Left renal cortex interstitium (tissue), 4 donors: ENCODE measurements around the gene PKD1L1. TPM values are rescaled to one million over a fixed set of nuclear protein-coding genes. Genes with fewer than 3 reads are reported as not detected.
"Not testable (repeated sequence)": the region's sequence is repeated elsewhere in the genome, so short reads cannot be mapped to it uniquely, and the experiment has no call there.

ENCODE experiments used
- DNase-seq, 4 donors: peaks; one replicate each; pipeline ENCODE4 v3.0.0-alpha.2; 2013; ENCODE audit warnings: low read depth in 4 of 4, low spot score in 2 of 4, missing footprints in 1 of 4
- polyA plus RNA-seq, 4 donors: library from polyadenylated mRNA; unstranded; fragments of 120-200 nt; gene quantifications; one replicate each; pipeline ENCODE4 v1.2.1, GENCODE V29; 2013; ENCODE audit not compliant: insufficient read length in 4 of 4

The PKD1L1 gene
- polyA plus RNA-seq, 4 donors: 0.14 to 0.27 (median 0.21) TPM

DNA sequence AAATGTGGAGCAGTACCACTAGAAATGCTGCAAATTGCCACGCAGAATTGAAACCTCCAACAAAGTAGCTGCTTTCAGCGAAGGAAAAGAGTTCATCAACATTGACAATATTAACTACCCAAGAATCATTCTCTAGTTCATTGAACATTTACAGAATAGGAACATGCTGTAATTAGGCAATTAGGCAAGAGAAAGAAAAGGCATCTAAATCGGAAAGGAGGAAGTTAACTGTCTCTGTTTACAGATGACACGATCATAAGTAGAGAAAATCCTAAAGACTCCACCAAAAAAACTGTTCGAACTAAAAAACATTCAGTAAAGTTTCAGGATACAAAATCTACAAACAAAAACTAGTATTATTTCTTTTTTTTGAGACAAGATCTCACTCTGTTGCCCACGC is 8.9 kb upstream of the PKD1L1 start:
- DNase-seq: no peak

DNA sequence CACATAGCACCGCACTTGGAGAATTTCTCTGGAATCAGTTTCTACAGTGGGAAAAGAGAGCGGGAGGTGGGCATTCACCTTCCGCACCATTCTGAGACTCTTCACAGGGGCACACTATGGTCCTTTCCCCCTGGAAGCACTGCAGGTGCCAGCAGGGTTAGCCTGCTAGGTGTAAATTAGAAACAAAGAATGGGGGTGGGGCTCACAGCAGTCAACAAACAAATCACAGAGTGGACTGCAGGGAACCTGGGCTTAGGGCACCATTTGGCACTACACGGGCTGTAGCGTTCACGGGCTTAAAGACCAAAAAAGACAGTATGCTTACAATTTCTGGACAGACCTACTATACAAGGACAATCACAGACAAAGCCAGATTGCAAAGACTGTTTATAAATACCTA is 8.0 kb upstream of the PKD1L1 start:
- no peak for DNase-seq

DNA sequence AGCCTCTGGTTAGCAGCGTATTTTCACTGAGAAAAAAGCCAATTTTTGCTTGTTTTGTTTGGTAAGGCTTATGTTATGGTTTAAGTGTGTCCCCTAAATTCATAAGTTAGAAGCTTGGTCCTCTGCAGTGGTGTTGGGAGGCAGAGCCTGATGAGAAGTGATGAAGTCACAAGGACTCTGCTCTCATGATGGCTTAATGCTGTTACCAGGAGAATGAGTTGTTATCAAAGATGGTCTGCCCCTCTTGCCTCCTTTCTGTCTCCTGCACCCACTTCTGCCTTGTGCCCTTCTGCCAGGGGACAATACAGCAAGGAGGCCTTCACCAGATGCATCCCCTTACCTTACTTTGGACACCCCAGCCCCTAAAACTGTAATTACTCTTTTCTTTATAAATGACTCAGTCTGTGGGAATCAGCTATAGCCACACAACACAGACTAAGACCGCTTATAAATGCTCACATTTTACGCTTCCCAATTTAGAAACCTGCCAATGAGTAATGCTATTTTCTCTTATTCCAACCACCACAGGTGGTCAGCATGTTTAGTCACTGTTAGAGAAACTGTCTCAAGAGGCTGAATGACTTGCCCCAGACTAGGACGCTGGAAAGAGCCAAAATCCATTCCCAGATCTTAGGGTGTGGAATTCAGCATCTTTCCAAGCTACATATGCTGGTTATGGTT is 6.1 kb upstream of the PKD1L1 start:
- DNase-seq: no peak

DNA sequence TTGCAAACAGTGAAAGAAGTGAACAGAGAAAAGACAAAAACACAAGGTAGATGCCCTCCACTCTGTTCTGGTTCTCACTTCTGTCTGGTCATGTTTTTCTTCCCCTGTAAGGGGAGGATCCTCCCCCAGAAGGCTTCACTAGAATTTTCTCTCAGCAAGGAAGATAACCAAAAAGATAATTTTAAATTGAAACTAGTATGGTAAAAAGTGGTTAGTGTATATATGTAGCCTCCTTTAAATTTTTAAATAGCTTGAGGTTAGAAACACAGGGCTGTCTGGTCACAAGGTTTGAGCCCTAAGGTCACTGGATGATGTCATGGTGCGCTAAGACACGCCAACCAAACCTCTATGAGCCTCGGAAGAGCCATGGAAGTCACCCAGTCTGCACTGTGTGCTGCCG is 5.6 kb upstream of the PKD1L1 start:
- DNase-seq: no peak

DNA sequence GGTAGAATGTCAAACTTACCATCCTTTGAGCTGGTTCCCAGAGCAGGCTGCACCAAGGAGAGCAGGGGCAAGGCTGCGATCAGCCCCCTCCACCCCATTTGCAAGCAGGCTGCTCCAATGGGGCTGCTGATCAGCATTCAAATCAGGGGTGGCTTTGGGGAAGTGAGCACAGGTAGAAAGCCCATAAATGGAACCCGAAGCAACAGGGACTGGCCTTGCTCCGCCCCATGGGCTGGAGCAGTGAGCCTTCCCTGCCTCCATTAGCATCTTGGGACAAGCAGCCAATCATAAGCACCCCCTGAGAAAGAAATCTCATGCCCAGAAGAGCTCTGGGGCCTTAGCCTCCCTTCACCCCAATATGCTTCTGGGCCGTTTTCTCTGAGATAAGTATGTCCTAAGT is 4.0 kb upstream of the PKD1L1 start:
- DNase-seq: no peak

DNA sequence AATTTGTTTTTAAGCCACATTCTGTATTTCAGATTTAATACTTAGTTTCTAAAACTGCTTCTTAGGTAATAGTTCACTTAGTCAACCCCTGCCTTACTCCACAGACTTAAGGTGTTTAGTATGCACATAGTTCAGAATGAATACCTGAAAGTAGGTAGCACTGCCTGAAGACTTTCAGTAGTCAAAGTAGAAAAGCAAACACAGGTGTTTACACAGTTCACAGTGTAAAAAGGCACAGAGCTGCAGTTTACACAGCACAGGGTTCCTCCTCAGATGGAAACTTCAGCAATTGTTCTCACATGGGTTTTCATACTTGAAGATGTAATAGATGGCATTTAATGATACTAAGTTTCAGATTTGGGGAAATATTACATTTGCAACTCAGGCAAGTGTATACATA is 3.1 kb upstream of the PKD1L1 start:
- no peak for DNase-seq

DNA sequence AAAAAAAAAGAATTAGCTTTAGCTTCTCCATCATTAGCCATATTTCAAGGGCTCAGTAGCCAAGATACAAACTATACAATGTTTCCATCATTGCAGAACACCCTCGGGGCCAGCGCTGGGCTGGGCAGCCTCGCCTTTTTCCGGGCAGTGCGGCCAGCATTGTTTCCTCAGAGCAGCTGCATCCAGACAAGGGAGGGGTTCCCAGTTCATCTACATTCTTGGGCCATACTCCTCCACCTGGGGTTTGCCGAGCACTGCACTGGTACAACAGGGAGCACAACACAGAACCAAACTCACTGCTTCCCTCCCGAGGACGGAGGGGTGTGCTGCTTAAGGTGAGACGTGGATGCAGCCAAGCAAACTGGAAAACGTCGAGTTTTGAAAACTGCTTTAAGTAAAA is 2.4 kb upstream of the PKD1L1 start:
- no peak for DNase-seq

DNA sequence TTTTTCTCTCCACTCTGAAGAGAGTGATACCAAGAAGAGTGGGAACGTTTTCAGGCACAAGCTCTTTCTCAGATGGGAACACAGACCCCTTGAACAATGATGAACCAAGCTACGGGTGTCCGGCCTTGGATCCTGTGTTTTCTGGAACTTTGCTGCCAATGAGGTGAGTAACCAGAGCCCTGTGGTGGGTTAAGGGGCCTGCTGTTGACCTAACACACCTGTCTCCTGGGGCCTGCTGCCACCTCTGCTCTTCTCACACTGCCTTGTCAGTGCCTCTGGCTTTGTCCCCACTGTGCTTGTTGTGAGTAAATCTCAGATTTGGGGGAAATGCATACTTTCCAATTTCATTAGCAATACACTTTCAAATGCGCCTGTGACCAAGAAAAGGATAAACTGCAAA is 1.4 kb upstream of the PKD1L1 start:
- DNase-seq: no peak

DNA sequence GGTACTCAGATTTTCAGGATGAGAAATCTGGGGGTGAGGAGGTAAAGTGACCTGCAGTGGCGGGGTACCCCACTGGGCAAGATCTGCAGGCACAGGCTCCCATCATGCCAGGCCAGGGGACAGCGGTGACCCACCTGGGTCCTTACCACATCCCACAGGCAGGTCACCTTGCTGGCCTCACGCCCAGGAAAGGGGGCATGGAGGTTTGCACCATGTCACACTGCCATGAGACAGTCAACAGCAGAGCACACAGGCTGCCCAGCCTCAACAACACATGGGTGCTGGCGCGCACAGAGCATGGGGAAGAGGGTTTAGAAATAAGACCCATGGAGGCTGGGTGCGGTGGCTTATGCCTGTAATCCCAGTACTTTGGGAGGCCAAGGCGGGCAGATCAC is 914 bp downstream of the PKD1L1 start:
- DNase-seq: no peak

DNA sequence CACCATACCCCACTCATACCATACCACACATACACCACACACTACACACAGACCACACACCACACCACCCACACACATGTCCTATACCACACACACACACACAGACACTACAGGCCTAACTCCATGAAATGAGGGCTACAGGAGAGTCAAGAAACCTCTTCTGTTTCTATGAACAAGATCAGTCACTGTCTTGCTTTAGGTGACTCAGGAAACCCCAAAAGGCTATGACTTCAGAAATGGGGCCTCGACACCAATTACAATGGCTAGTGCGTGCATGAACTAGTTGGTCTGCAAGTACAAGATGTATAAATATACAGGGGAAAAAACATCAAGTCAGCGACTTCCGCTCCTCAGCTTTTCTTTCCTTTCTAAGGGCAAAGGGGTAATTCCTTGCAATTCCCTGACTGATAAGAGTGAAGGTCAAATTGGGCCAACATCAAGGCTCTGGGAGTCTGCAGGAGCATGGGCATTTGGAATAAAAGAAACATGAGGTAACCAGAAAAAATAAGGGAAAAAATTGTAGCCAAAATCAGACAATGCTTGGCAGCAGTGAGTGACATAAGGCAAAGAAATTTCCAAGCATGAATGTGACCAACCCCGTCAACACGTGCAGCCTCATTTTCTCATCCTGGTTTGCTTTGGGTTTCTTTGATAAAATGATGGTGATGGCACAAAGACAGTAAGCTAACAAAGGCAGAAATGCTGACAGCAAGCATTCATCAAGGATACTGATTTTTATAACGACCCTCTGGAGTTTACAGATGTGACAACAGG is 1.5 kb downstream of the PKD1L1 start:
- DNase-seq: no peak

DNA sequence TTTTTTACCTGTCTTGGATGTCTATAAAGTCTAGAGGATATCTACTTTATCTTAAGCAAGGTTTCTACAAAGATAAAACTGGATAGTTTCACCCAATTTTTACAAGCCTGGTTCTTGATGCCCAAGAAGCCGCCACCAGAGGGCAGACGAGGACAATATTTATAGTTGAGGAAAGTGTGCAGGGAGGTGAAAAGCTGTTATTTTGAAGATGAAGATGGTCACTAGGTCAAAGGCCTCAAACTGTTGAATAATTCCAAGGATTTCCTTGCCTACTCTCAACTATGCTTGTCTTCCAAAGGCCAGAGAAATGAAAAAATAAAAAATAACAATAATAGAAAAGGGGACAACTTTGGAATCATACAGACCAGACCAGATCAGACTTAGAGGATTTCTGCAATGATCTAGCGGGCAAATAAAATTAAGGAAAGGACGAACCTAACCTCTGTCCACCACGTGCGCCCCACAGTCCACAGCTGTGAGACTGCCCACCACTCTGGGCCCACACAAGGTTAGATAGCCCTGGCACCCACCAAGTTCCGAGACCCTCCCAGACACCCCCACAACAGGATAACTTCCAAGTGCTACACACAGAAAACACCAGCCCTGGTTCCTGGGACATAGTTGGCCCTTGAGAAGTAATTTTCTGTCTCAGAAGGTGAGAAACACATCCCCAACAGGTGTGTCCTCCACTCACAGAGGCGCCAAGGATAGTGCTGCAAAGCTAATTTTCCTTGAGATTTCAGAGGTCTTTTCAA is 2.8 kb downstream of the PKD1L1 start:
- peak in 3 of 4 donors; percentile 29 to 45 (median 39) for DNase-seq

DNA sequence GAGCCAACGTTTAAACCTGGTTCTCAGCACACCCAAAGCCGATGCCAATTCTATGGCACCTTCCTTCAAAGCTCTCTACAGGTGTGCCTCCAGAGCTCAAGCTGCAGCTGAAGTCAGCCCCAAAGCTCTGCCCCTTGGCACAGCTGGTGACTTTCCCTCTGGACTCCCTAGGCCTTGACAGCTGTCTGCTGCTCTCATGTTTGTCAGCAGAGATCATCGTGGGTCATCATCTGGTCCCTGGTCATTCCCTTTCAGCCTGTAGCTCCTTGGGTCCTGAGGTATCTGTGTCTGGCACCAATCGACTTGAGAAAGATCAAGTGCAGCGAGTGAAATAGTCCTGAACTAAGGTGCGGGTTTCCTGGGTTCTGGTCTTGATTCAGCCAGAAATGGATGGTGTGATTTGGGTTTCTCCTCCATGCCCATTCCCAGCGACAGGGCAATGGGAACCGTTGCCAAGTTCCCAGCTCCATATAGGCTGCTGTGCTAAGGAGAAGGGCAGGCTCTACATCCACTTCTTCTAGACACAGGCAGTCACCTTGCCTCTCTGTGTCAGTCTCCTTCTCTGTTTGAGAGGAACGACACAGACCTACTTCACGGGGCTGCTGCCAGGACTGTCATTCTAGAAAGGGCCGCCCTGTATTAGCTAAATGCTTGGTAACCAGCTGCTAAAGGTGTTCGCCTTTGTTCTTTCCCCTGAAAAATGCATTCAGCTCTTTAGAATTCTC is 3.6 kb downstream of the PKD1L1 start:
- no peak for DNase-seq

DNA sequence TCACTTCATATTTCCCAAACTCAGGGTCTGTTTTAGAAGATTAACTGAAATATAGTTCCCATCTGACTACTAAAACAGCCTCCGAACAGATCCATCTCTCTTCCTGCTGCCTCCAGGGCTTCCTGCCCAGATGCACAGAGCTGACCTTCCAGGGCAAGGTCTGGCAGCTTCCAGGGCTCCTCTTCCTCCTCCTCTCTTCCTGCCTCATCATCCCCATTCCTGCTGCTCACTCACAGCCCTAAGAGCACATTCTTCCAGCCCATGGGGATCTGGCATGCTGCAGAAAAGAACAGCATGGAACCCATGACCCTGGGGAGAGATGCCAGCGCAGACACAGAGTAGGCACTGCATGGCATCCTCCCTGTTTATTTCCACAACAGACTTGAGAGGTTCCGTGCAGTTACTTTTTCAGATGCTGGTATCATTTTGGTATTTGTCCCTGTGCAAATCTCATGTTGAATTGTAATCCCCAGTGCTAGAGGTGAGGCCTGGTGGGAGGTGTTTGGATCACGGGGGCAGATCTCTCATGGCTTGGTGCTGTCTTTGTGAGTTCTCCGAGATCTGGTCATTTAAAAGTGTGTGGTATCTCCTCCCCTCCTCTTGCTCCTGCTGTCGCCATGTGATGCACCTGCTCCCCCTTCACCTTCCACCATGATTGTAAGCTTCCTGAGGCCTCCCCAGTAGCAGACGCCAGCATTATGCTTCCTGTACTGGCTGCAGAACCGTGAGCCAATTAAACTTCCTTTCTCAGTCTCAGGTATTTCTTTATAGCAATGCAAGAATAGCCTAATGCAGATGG is 4.4 kb downstream of the PKD1L1 start:
- no peak for DNase-seq

DNA sequence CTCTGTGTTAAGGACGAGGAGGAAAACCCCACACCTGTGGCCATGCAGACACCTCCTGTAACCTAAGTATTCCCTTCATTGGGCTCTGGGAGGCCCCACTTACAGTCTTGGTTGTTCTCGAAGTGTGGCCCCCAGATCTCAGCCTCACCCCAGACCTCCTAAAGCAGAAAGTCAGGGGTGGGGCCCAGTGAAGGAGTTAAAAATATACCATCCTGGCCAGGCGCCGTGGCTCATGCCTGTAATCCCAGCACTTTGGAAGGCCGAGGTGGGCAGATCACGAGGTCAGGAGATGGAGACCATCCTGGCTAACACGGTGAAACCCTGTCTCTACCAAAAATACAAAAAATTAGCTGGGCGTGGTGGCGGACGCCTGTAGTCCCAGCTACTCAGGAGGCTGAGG is 5.6 kb downstream of the PKD1L1 start:
- not testable (repeated sequence) for DNase-seq

DNA sequence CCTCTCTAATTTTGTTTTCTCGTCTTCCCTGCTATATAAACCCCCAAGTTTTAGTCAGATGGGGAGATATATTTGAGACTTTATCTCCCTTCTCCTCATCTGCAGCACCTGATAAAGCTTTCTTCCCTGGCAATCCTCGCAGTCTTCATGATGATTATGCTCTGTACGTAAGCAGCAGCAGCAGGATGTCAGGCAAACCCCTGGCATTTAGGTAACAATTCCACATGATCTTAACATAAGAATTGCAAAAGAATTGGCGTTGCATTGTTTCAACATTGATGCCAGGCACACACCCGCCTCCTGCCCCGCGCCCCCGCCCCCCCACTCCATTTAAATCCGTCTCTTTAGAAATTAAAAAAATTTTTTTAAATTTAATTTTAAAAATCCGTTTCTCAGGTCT is 6.1 kb downstream of the PKD1L1 start:
- no peak for DNase-seq

DNA sequence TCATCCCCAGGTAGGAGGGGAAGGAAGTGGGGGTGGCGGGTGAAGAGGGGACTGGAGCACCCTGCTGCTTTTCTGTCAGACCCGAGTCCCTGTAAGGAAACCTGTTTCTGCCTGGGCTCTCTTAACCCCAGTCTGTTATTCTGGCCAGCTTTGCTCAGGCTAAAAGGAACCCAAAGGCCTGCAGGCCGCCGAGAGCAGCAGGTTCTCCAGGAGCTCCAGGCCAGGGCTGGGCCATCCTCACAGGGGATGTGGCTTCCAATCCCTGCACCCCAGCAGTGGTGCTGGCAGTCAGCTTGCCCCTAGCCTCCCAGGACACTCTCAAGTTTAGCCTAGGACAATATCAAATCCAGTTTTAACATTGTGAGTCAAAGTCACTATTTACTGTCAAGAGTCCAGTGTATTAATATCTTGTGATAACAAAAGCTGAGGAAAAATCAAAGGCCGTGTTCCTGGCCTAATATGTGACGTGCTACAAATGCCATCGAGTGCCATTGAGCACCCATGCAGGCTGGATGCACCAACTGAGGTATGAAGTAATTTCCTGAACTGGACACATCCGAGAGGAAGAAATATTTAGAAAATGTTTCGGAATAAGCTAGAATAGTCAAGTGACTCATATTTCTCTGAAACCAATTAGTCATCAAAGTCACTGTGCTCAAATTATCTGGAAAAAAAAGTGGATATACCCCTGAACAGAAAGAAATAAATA is 7.0 kb downstream of the PKD1L1 start:
- DNase-seq: no peak

DNA sequence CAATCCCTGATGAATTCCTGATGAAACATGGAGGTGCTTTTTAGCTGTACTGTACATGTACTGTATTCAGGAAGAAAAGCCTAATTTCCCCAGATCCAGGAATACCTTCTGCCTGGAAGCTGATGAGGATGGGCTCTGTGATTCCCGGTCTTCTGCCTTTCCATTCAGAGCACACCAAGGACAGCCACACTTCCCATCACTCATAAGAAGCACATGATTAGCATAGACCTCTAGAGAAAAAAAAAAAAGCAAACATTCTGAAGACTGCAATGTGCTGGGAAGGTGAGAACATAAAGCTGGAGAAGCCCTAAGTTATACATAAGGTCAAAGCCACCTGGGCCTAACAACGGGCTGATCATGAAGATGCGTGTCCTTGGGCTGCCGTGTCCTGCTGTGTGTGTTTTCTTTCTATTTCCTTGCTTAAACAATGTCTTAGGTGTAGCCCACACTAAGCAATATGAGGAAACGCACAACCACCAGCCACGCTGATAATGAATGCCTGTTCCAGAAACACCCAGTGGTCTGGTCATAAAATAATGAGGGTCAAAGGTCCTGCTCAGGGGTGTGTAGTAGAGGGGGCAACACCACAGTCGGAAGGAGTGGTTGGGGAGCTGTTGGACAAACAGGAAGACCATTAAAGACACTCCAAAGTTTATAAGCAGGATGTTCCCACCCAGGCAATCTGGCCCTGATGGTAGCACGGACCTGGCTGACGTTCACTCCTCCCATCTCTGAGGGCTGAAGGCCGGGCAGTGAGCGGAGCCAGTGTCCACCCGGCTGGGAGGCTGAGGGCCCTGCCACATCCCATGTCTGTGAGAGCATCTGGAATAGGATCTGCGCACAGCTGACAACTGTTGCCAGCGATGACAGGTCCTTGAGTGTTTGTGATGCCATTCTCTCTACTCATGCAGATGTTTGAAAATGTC is 7.9 kb downstream of the PKD1L1 start:
- DNase-seq: no peak

DNA sequence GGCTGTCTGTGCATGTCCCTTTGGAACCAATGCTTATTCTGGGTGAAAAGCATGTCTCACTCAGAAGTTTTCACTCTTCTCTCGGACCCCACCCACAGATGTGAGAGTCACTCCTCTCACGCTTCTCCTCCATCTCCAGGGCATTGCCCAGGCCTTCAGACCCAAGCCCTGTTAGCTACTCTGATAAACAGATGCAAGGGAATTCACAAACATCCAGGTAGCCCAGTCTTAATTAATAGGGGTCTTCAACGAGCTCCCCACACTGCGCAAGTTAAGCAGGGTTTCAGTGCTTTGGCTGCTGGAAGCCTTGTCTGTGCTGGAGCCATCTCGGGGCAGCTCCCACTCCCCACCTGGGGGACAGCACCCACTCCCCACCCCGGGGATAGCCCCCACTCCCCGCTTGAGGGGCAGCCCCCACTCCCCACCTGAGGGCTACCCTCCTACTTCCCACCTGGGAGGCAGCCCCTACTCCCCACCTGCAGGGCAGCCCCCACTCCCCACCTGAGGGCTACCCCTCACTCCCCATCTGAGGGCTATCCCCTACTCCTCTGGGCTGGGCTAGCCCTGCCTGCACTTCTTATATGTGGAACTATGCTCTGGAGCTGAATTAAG is 8.7 kb downstream of the PKD1L1 start:
- DNase-seq: no peak
